ENCODE data around the gene MX1. TPM values are rescaled to one million over a fixed set of nuclear protein-coding genes. Genes with fewer than 3 reads are reported as not detected.

Gene MX1
- total and polyA plus RNA-seq, 2 donors (not counting 3 experiments of a cell fraction or from before 2014, with no cell fraction given), result 5.9 to 25.1 TPM

GRCh38 chr21:41481191-41481590 lies 55.2 kb downstream of the MX1 start:
- CTCF ChIA-PET, result interaction anchor here (1.0 kb wide), 1 partner anchor 9 kb away, joined by 3 read pairs; no protein-coding TSS in a partner anchor

More at GRCh38 chr21:41481191-41481590, 55.2 kb downstream of the MX1 start:
- no peak for TF ChIP-seq POLR2AphosphoS5 (IDR thresholded peaks at IDR 0.05; ENCODE audit: insufficient read depth, low read depth, low read length)
- TF ChIP-seq POLR2A (IDR thresholded peaks at IDR 0.05; ENCODE audit: low read depth, low read length), result no peak
- no peak for TF ChIP-seq FOS (IDR thresholded peaks at IDR 0.05; ENCODE audit: borderline replicate concordance, insufficient read depth, low read length)
- no peak for TF ChIP-seq CTCF (IDR thresholded peaks at IDR 0.05; ENCODE audit: extremely low read depth in 1 of 2, insufficient read depth in 1 of 2, low read depth in 1 of 2, low read length in 2 of 2)
- no peak for TF ChIP-seq GATA2 (IDR thresholded peaks at IDR 0.05; ENCODE audit: insufficient read depth, insufficient read length, low read depth, low read length)
- TF ChIP-seq MAX (IDR thresholded peaks at IDR 0.05; ENCODE audit: insufficient read depth, insufficient read length), result no peak
- no peak for TF ChIP-seq MYC (IDR thresholded peaks at IDR 0.05; ENCODE audit: low read depth, low read length)
- Histone ChIP-seq H3K27me3 (ENCODE audit: control insufficient read depth in 2 of 2, insufficient read depth in 2 of 2, low read length in 2 of 2) (no peaks in the 10 kb centered on the region), H3K9ac (replicated peaks; ENCODE audit: extremely low read depth, insufficient read depth, low read length) (no peak overlapping the region), H3K79me2 (ENCODE audit: control insufficient read depth, insufficient read depth, low read length) (no peaks in the 10 kb centered on the region), H3K4me3 (replicated peaks in 1 of 3; ENCODE audit: insufficient read depth in 1 of 3, low read depth in 1 of 3, low read length in 3 of 3) (no peak overlapping the region), H3K9me3 (replicated peaks; ENCODE audit: control insufficient read depth, insufficient read depth, low read length) (no peaks in the 10 kb centered on the region), H3K27ac (ENCODE audit: insufficient read depth, low read depth, low read length) (no peak overlapping the region), H3K36me3 (ENCODE audit: control insufficient read depth in 2 of 2, extremely low read depth in 1 of 2, insufficient read depth in 2 of 2, low read length in 2 of 2) (no peaks in the 10 kb centered on the region), H3K9me1 (replicated peaks; ENCODE audit: control insufficient read depth, extremely low read depth, insufficient read depth, low read length) (no peaks in the 10 kb centered on the region), H3K4me2 (ENCODE audit: insufficient read depth, low read length) (no peak overlapping the region), H4K20me1 (replicated peaks; ENCODE audit: control insufficient read depth, extremely low read depth, insufficient read depth, low read length) (no peaks in the 10 kb centered on the region), H3K4me1 (ENCODE audit: control insufficient read depth, extremely low read depth, insufficient read depth, low read length) (no peaks in the 10 kb centered on the region), H2AFZ (ENCODE audit: low read depth, low read length) (no peak overlapping the region)
- intact Hi-C loops (cut with micrococcal nuclease) (no loop called here), dilution Hi-C loops (cut with MboI; ENCODE audit: extremely low pct_ligation_motif_present, low sequenced_read_pairs) (no loop called here)
- DNase-seq (ENCODE audit: low read depth, low spot score) (no peak), FAIRE-seq (no peak)
- POLR2A ChIA-PET, result no interaction called here
- no TSS peak for BruUV-seq (replicated peaks)

Data from endothelial cell of umbilical vein (primary cell).